Fibroblast of skin of left quadriceps (primary cell): ENCODE results near the gene TMPRSS11A.

ENCODE experiments used
- DNase-seq, 2 experiments: peaks; one replicate each; pipeline ENCODE4 v3.0.0-alpha.2; 2013; ENCODE audit warnings: low read depth in 2 of 2

The TMPRSS11A gene

DNA sequence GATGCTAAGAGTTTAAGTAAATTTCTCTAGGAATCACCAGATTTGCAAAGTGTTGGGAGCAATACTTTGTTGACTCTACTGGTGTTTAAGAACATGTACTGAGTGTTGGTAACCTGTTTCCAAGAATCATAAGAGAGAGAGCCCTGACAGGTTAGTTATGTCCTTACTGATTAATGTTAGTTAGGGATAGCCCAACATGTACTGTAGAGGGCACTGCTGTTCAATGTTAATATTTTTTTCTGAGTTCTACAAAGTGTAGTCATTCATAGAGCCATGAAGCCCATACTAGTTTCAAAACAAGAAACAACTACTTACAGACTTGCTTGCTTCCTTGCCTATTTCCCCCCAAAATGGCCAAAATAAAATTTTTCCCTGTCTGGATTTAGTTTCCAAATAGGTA, 91.4 kb downstream of the TMPRSS11A start:
- DNase-seq = peak; percentile 31 to 32

DNA sequence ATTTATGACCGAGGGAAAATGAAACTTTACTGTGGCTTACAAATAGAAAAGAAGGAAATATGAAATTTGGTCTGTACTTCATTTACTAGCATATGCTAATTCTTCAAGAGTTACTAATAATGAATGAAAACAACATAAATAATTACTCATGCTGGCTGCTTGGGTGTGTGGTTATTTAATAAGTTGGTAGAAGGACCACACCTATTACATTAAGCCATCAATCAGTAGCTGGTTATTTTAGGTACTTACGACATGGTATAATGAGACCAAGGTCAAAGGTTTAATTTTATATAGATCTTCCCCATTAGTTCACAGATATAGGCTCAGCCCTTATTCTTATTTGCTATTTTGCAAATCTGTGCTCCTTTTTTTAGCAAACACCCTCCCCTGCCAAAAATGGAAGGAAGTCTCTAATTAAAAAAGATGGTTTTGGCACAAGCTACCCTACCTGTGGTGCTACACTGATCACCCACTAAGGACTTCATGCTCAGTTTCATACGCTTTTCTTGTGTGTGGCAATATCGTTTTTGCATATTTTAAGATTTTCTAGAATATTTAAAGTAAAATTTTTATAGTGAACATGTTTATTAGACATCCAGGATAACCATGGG, 93.6 kb downstream of the TMPRSS11A start:
- DNase-seq = no peak

DNA sequence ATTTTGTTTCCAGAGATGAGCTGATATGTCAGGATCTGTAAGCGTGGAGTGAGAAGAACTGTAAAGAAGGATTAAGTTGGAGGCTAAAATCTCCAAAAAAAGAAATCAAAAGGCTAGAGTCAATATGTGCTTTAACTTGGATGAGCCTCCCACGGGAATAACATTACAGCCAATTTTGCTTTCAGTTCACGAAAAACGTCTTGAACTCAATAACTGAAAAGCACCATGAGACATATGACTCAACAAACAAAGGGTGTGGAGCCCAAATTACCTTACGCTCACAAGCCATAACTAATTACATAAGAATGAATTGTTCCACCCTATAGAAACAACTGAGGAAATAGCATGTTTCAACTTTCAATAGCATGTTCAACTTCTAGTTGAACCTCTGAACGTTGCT, 101.8 kb downstream of the TMPRSS11A start:
- DNase-seq = no peak
